GM19463 (cell line): ENCODE results near the gene SLC30A2.
"Not testable (repeated sequence)": the region's sequence is repeated elsewhere in the genome, so short reads cannot be mapped to it uniquely, and the experiment has no call there.

ENCODE experiments used
- ATAC-seq: cut with Tn5 transposase; IDR thresholded peaks from one replicate; pipeline ENCODE4 v1.9.1; 2021; ENCODE audit warnings: mild to moderate bottlenecking, moderate library complexity; ENCODE audit not compliant: unreplicated experiment

Gene SLC30A2

GRCh38 chr1:26045722-26046245 lies at the start of gene SLC30A2:
Gene SLC30A2 (minus strand): TSS chr1:26046118. CDS start chr1:26045896, 222 bp downstream.
- ATAC-seq = no peak

GRCh38 chr1:26094677-26095383 lies 48.9 kb upstream of the SLC30A2 start:
- ATAC-seq = no peak

- no peak for ATAC-seq
Measured at GRCh38 chr1:26094076-26094669, 48.3 kb upstream of the SLC30A2 start.

- ATAC-seq = not testable (repeated sequence)
Measured at GRCh38 chr1:26093569-26093968, 47.7 kb upstream of the SLC30A2 start.

GRCh38 chr1:26092422-26092821 lies 46.5 kb upstream of the SLC30A2 start:
- no peak for ATAC-seq

DNA sequence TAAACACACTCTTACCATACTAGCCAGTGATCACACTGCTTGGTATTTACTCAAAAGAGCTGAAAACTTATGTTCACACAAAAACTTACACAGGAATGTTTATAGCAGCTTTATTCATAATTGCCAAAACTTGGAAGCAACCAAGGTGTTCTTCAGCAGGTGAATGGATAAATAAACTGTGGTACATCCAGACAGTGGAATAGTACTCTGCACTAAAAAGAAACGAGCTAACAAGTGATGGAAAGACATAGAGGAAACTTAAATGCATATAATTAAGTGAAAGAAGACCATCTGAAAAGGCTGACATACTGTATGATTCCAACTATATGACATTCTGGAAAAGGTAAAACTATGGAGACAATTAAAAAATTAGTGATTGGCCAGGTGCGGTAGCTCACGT lies 45.0 kb upstream of the SLC30A2 start:
- ATAC-seq = no peak

GRCh38 chr1:26089125-26089524 lies 43.2 kb upstream of the SLC30A2 start:
- no peak for ATAC-seq

- ATAC-seq = no peak
Measured at GRCh38 chr1:26084844-26085243, 38.9 kb upstream of the SLC30A2 start.

DNA sequence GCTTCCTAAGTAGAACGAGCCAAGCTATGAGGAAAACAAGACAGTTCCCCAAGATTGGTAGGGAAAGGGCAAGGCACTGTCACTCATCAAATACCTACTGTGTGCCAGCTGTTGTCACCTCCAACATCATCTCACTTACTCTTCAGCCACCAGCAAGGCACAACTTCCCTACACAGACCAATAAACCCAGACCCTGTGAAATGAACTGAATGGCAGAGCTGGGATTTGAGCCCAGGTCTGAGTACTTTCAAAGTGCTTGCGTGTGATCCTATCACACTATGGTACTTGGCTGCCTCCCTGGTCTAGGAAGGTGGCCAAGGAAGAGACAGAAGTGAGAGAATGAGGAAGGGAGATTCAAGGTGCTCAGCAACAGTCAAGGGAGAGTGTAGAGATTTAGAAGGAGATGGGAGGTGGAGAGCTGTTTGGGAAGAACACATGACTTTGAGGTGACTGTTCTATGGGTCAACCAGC lies 38.2 kb upstream of the SLC30A2 start:
- ATAC-seq = no peak

DNA sequence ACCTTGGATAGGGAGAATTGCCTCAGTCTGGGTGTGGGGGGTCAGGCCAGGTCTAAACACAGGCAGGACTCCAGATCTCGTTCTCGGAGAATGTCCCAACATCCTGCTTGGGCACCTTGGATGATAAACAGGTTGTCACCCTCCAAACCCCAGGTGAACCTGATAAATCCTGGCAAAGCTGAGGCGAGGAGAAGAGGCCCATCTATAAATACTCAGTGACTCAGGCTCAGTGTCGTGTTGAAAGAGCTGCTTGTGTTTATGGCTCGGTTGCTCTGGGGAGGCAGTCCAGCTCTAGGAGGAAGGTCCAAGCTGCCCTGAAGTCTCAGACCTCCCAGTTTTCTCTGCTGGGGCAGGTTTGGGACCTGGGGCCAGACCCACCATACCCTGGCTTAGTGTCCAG lies 37.3 kb upstream of the SLC30A2 start:
- no peak for ATAC-seq

DNA sequence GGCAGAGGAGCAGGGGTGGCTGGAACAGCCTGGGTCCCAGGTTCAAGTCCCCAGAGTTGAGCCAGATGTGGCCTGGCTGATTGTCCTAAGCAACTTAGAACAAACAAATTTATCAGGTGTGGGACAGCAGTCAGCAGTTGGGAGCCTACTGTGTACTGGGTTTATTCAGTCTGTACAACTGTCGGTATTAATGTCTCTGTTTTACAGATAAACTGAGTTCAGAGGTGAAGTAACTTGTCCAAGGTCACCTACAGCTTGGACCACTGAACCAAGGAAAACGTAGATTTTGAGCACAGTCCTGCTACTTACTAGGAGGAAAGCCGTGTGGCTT lies 36.1 kb upstream of the SLC30A2 start:
- ATAC-seq = no peak

DNA sequence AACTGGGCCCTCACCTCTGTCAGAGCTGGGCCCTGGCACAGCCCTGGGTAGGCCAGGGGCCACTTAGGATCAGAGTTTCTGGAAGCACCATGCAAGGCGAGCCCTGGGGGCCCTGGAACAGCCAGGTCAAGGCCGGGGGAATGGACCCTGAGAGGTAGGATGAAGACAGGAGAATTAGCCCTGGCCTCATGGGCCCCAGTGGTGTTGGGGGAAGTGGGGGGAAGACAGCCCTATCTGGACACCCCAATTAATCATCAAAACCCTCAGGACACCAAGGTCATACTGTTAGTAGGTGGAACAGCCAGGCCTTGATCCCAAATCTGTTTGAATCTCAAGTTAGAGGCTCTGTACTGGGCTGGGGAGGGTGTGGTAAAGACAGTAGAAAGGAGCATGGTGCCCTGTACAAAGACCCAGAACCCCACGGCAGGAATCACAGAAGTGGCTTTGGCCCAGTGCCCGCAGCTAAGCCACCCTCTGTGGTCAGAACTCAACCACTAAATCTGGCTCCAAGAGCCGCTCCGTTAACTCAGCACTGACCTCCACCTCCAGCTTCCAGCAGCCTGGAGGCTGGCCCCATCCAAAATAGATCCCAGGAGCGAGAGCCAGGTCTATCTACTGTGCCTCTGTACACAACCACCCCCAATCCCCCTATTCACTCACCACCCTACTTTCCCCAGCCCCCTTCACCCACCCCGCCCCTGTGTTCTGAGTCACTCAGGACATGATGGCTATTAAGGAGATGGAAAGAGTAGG lies 35.5 kb upstream of the SLC30A2 start:
- no peak for ATAC-seq

GRCh38 chr1:26079960-26080814 lies 34.3 kb upstream of the SLC30A2 start:
- ATAC-seq = no peak

DNA sequence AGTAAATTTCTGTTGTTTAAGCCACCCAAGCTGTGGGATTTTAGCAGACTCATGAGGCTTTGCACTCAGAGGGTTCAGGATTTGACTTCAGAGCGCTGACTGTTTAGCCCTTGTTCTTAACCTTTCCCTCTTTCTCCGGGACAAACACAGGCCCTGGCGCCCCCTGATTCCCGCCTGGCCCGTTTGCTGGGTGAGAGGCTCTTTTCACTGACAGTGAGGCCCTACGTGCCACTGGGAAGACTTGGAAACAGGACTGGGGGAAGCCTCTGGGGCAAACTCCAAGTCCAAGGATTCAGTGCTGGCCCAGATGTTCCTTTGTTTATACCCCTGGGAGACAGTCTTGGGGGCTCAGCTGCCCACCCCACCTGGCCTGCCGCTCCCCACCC lies 33.3 kb upstream of the SLC30A2 start:
- no peak for ATAC-seq

GRCh38 chr1:26078286-26079177 lies 32.6 kb upstream of the SLC30A2 start:
- no peak for ATAC-seq

- no peak for ATAC-seq
Measured at GRCh38 chr1:26077524-26077923, 31.6 kb upstream of the SLC30A2 start.

GRCh38 chr1:26075421-26076144 lies 29.7 kb upstream of the SLC30A2 start:
- ATAC-seq = no peak

GRCh38 chr1:26072305-26072704 lies 26.4 kb upstream of the SLC30A2 start:
- no peak for ATAC-seq

GRCh38 chr1:26070963-26071342 lies 25.0 kb upstream of the SLC30A2 start:
- ATAC-seq = no peak
